ENCODE measurements around the gene RBMS3. TPM values are rescaled to one million over a fixed set of nuclear protein-coding genes. Genes with fewer than 3 reads are reported as not detected.
"Not testable (repeated sequence)": the region's sequence is repeated elsewhere in the genome, so short reads cannot be mapped to it uniquely, and the experiment has no call there.

RBMS3 gene
- total RNA-seq, 1 donor from 2014 or later, result 22.6 TPM

DNA sequence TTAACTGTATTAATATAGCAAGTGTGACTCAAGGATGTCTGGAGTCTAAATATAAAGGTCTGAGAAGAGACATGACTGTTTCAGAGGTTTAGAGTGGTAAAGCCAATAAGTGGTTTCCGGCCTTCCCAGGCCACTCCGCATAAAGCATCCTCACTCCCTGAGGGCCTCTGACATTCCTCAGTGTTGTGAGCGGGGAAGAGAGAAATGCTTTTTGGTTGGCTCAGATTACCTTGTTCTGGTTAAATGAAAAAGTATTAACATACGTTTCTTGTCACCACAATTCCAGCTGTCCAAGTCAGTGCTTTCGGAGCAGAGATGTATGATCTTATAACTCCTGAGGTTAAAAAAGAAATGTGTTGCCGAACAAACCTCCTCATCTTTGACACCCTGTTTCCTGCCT, 103.8 kb downstream of the RBMS3 start:
- no peak for DNase-seq (ENCODE audit: low read depth in 2 of 2)

DNA sequence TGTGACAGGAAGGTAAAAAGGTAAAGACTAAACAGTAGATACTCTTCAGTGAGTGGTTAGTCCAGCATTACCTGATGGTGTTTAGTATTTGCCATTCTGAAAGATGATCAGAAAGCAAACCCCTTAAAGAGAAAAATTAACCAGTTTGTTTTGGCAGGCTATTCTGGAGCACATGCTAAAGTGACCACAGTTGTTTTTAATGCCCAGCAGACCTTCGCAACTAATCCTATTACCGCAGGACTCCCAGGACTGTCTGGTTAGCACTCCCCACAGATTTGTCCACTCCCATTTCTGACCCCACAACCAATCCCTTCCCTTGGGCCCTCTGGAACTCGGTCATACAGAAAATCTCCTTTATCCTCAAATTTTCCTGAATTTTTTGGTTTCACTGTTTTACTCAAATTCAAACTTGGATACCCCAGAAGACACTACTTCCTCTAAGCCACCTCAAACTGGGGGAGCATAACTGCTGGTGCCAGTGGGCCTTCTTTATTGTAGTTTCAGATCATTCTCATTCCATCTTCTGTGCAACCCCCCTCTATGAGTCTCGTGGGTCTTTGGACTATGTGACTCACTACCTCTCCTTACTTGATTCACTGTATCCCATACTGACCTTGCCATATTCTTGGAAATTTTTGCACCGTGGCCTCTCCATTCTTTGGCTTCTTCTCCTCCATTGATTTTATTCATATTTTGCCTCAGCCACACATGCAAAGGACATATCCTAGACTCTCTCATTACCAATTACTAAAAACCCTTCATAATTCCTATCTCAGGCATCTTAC, 104.4 kb downstream of the RBMS3 start:
- peak in 1 of 2 donors; percentile 5 for DNase-seq (ENCODE audit: low read depth in 2 of 2)

DNA sequence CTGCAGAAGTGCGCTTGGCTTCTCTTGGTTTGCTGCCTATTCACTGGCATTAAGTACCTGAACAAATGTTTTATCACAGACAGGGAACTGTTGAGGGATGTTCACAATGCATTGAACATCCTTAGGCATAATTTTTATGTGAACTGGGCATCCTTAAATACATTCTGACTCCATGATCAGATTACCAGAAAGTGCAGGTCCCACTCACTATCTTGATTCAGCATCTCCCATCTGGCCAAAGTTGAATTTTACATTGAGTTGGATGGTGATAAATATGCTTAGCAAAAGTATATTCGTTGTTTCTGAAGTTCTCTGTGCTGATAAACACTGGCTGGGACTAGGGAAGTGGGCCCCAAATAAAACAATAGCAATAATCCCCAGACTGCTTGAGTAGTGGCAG, 108.5 kb downstream of the RBMS3 start:
- no peak for DNase-seq (ENCODE audit: low read depth in 2 of 2)

DNA sequence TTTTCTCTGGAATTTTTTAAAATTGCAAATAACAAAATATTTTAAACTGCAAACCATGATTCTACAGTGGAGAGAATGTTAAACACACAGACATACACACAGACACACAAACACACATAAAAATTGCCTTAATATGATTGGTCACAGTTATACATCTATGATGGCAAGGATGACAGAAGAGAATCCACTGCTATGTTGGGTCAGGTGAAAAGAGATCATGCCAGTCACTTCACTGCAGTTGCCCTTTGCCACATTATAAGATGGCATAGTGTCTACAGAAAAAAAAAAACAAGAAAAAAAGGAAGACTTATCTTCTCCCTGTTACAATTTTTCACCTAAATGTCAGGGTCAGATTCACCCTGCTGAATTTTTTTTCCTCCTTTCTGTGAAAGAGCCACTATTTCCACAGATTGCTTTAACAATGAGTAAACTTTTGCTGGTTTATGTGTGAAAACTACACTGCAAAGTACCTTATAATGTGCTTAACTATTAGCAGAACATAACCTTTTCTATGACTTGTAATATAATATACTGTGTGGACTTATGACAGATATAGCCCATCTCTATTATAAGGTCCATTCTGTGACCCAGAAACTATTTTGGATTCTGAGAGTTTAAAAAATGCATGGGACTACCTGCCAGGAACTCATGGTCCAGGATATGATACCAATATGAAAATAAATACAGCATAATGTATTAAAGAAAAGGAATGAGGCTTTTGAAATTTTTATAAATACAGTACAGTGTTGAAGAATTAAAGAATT, 111.9 kb downstream of the RBMS3 start:
- DNase-seq (ENCODE audit: low read depth in 2 of 2), result no peak

GRCh38 chr3:29393946-29394345, 113.1 kb downstream of the RBMS3 start:
- not testable (repeated sequence) for DNase-seq (ENCODE audit: low read depth in 2 of 2)

DNA sequence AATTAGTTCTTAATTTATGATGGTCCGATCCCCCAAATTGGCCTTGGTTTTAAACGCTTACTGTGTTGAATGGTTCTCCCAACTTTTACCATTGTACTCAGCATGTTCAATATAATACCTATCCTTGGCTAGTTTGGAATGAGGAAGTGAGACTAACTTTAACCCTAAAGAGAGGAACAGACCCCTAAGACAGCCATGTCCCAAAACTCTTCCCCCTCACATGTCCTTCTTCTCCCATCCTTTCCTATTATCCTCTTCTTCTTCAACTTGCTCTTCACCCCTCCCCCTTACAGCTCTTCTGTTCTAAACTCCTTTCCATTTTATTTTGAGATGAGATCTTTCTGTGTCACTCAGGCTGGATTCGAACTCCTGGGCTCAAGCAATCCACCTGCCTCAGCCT, 116.5 kb downstream of the RBMS3 start:
- no peak for DNase-seq (ENCODE audit: low read depth in 2 of 2)

DNA sequence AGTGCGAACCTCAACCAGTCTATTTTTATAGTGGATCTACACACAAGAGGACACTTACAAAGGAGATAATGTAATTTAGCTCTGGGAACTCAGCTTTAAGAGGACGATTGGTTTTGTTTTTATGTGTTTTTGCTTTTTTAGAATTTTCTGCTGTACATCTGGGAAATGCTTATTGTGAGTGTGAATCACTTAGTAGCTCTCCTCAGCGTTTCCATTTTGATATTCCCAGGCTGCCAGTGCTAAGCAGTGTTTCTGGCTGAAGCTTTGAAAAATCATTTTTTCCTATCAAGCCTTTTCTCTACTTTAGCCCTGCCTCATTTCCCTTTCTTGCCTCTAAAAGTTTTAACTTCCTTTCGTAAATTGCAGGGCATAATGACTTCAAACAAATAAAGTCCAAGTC, 117.9 kb downstream of the RBMS3 start:
- DNase-seq (ENCODE audit: low read depth in 2 of 2), result no peak

GRCh38 chr3:29406291-29406832, 125.5 kb downstream of the RBMS3 start:
- no peak for DNase-seq (ENCODE audit: low read depth in 2 of 2)

GRCh38 chr3:29408676-29409075, 127.8 kb downstream of the RBMS3 start:
- DNase-seq (ENCODE audit: low read depth in 2 of 2), result no peak

DNA sequence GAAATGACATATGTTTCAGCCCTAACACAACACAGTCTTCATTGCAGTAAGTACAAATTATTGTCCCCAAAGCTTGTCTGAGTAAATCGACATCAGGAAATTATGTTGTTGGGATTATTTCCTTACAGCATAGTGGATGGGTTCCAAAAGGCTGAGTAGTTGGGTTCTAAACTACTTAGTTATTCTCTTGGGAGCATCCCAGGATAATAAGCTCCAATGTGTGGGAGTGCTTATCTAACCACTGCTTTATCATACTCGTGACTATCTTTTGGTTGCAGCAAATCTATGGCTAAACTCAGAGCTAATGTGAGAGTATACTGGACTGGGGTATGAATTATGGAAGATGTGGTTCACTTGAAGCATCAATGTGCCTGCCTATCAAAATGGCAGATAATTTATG, 128.5 kb downstream of the RBMS3 start:
- DNase-seq (ENCODE audit: low read depth in 2 of 2), result no peak

DNA sequence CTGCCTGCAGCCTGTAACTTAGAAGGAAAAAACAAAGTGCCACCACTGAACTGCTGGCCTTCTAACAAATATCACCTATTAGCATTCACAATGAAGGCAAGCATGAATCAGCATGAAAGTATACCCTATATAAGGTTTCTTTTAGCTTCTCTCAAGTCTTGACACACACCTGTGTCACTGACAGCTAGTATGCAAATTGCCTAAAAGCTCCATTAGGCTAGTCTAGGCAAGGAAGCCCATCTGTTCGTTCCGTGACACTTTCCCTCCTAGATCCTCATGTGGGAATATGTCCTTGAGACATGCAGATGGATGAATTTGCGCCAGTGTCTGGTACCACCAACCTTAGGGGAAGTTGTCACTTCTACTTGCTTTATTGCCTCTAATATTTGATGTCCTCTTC, 129.3 kb downstream of the RBMS3 start:
- no peak for DNase-seq (ENCODE audit: low read depth in 2 of 2)

DNA sequence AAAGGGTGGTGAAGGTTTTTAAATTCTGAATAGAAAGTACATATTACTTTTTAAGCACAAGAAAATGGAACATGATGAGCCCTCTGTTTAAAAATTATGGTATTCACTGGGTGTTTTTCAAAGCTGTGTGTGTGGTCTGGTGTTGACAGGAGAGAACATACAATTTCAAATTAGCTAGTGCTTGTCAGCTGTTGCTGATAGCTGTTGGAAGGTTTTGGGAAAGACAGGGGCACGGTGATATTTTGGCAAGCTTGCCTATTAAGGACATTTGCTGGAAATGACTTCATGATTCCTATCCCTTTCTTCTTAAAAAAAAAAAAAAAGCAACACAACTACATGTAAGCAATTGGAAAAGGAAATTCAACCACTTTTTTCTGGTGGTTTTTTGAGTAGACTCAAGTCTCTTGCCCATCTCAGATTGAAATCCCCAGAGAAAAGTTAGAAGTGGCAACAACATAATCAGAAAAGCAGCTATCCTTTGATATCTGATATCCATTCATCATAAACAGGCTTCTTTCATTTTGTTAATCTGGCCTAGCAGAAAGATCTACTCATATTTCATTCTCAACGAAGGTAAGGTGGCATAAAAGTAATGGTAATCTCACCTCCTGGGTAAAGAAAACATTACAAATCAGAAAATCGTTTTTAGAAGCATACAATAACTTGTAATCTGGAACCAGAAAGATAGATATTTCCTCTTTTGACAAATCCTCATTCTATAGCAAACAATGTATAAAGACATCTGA, 130.0 kb downstream of the RBMS3 start:
- DNase-seq (ENCODE audit: low read depth in 2 of 2), result no peak

DNA sequence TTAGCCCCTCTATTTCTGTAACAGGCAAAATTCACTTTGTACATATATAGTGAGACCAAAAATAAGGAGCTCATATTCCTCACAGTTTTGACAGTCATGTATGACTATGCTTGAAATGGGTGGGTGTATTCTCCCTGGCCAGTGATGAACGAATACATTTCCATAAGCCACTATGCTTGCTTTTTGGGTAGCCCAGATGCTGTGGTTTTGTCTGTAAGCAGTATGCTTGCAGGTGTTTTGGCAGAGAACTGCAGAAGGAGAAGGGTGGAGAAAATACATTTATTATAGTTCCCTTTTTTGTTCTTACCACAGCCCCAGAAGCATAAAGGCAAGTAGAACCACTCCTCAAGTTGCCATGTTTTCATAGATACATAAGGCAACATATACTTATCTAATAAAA, 131.2 kb downstream of the RBMS3 start:
- no peak for DNase-seq (ENCODE audit: low read depth in 2 of 2)

GRCh38 chr3:29414468-29415224, 133.8 kb downstream of the RBMS3 start:
- DNase-seq (ENCODE audit: low read depth in 2 of 2), result no peak

DNA sequence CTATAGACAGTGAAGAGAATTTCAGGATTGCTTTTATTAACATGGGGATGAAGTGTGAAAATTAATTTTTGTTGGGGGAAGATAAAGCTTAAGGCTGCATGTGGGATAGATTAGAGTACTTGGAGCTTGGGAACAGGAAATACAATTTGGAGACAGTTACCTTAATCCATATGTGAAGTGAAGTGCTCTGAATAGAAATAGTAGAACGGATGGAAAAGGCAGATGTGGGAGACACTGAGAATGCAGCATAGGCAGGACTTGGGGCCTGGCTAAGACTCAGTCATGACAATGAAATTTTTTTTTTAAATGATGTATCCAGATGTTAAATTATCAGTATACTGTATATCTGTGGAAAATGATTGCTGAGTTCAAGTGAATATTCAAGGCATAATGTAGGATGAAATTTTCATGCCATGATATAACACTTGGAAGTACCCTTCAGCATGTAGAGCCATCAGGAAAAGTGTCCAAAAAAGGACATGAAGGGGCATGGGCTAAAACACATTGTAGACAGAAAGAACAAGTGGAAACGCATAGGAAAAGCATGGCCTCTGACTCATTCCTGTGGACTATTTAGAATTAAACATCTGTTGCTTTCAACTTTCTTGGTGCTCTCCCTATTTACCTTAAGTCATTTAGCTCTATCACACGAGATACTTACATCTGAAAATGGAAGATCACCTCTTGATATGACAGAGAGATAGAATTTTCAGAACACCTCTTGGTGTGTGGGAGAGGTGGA, 134.8 kb downstream of the RBMS3 start:
- peak in 1 of 2 donors; percentile 58 for DNase-seq (ENCODE audit: low read depth in 2 of 2)

DNA sequence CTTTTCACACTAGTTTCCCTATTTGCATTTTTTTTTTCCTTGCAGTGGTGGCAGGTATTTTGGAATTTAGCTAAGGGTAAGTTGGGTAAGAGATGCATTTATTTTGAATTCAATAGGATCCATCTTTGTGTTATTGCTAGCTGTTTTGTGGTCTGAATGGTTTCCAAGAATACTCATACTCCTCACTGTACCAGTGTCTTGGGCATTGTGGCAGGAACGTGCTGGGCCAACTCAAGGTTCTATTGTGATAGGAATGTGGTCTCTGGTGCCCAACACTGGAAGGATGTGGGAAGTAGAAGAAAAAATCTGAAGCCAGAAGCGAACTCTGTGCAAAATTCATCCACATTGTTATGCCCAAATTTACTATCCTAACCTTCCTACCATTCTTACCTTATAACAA, 135.6 kb downstream of the RBMS3 start:
- no peak for DNase-seq (ENCODE audit: low read depth in 2 of 2)

DNA sequence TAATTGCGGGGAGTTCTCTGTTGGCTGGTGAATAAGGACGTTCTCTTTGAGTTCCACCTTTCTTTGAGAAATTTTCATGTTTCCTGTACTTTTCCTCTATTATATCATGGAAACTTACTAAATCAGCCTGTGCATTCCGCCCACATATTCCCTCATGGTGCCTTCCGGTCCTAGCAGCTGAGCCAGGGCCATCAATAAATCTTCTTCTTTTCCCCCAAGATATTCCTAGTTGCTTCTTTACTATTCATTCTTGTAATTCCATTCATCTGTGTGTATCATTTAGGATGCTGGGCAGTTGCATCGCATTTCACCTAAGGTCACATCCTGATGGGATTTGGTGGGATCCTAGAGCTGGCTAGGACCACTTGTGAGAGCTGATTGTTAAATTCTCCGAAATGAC, 139.2 kb downstream of the RBMS3 start:
- no peak for DNase-seq (ENCODE audit: low read depth in 2 of 2)

GRCh38 chr3:29426302-29427226, 145.7 kb downstream of the RBMS3 start:
- no peak for DNase-seq (ENCODE audit: low read depth in 2 of 2)

Data from lung microvascular endothelial cell (primary cell).